Activated CD4-positive, CD25-positive, alpha-beta regulatory T cell treated with anti-CD3 and anti-CD28 coated beads, Interleukin-2, amount 50 U/mL, for 72 hours (primary cell): ENCODE results near the gene COMMD7.
A peak's percentile ranks its signal among the peaks of the same experiment; 100 is the strongest.
"Not testable (repeated sequence)": the region's sequence is repeated elsewhere in the genome, so short reads cannot be mapped to it uniquely, and the experiment has no call there.

Experiments
- DNase-seq: peaks from one replicate; pipeline ENCODE4 v3.0.0; 2021

Gene COMMD7

DNA sequence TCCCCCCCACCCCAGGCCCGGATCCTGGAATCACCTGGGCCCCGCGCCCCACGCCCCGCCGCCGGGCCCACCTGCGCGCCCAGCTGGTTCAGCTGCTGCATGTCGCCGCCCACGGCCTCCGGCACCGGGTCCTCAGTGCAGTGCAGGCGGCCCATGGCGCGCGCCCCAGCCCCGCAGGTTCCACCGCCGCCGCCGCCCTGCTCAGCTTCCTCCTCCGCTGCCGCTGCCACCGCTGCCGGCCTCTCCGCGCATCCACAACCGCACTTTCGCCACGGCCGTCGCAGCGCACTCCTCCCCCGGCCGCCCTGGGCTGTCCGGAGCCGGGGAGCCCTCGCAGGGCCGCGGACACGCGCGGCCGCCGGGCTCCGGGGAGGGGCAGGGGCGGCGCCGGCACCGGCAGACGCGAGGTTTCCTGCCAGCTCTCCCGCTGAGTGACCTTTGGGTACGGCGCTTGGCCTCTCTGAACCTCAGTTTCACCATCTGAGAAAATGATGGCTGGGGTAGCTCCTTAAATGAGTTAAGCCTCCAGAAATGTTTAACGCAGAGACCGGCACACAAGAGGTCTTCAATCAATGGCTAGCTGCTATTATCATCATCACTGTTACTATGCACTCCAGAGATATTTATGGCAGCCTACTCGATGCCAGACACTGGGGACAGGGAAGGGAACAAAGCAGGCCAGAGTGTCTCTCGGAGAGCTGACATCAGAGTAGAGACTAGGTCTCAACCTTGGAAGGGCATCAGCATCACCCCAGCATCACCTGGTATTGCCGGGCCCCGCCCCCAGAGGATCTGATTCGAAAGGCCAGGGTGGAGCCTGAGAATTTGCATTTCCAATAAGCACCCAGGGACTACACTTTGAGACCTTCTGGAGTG is at the start of gene COMMD7:
TSS of gene COMMD7 (minus strand) at position 231 of the 876 bp plus-strand sequence. CDS start at position 155, 76 bp downstream.
- DNase-seq, result peak; percentile 77

DNA sequence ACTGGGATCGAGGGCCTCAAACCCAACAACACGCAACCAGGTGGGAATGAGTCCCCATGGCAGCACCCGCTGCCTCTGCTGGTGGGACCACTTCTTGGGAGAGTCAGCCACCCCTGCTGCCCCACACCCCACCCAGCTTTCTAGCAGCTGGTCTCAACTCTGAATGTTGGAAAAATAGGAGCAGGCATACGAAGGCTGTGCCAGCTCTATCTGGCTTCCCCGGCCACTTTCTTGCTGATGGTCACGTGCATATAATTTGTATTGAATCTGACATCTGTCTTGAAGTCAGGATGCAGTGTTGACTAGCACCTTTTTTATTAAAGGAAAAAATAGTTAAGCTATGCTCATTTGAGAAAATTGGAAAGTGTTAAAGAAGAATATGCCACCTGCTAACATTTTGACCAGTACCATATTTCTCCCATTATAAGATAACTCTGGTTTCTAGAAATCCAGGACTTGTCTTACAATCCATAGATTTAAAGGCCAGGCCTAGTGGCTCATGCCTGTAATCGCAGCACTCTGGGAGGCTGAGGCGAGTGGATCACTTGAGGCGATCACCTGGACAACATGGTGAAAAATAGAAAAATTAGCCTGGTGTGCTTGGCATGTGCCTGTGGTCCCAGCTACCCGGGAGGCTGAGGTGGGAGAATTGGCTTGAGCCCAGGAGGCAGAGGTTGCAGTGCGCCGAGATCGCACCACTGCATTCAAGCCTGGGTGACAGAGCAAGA is 49.6 kb upstream of the COMMD7 start:
- DNase-seq, result no peak

DNA sequence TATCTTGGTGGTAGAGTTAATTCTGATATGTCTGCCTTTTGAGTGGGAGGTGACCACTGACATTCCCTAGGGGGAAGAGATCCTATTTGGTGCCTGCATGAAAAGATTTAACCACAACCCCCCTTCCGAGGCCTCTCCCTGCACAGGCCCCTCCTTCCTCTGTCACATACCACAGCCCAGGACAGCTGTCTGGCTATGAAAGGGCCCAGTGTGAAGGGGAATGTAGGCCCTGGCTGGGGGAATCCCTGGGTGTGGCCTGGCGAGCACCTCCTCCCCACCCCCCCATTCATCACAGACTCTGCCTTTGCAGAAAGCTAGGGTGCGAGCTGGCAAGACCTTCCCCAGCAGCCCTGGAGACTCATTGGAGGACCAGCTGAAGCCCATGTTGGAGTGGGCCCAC is 49.0 kb upstream of the COMMD7 start:
- DNase-seq, result no peak

DNA sequence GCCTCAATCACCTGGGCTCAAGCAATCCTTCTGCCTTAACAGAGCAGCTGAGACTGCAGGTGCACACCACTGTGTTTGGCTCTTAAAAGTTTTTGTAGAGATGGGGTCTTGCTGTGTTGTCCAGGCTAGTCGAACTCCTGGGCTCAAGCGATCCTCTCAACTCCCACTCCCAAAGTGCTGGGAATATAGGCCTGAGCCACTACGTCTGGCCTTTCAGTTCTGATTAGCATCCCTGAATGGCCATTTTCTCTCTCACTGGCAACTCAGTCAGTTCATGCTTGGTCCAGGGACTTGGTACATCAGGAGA is 47.4 kb upstream of the COMMD7 start:
- DNase-seq, result no peak

DNA sequence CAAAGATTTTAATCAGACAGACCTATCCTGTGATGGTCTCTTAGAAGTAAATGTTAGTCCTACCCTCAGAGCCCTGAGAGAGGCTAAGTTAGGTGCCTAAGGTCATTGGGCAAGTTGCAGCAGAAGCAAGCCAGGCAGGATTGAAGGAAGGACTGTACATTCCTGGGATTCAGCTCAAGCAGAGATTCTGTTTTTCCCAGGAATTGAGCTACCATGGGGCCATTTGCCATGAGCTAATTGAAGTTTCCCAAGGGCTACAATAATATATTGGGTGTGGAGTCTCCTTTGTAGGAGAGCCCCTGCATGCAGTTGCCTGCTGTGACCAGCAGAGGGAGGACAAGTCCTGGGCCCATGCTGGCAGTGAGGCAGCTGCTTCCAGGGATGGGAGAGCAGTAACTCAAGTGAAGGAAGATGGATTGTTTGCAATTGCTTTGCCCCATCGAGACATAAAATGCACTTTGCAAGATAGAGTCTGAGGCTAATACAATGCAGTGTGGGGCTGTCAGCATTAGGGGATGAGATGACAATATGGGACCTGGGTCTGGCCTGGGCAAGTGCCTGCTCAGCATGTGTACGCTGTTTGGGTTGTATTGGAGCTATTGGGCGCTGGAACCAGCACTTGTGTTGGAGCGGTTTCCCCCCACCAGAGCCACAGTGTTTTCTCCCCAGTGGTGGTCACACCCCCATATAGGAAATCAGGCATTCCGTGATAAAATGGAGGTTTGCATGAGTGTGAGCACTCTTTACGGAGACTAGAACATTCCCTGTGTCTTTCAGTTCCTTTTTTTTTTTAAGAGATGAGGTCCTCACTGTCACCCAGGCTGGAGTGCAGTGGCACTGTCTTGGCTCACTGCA is 46.9 kb upstream of the COMMD7 start:
- DNase-seq, result peak; percentile 76

DNA sequence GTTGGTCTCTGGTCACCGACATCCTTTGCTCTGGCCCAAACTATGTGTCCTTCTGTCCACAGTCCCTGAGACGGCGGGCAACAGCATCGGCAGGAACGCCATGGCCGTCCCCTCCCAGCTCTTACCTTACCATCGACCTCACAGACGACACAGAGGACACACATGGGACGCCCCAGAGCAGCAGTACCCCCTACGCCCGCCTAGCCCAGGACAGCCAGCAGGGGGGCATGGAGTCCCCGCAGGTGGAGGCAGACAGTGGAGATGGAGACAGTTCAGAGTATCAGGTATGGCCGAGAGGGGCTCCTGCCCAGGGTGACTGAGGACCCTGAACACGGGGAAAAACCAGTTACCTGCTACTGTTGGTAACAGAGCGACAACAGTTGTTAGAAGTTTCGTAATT is 43.9 kb upstream of the COMMD7 start:
- no peak for DNase-seq

DNA sequence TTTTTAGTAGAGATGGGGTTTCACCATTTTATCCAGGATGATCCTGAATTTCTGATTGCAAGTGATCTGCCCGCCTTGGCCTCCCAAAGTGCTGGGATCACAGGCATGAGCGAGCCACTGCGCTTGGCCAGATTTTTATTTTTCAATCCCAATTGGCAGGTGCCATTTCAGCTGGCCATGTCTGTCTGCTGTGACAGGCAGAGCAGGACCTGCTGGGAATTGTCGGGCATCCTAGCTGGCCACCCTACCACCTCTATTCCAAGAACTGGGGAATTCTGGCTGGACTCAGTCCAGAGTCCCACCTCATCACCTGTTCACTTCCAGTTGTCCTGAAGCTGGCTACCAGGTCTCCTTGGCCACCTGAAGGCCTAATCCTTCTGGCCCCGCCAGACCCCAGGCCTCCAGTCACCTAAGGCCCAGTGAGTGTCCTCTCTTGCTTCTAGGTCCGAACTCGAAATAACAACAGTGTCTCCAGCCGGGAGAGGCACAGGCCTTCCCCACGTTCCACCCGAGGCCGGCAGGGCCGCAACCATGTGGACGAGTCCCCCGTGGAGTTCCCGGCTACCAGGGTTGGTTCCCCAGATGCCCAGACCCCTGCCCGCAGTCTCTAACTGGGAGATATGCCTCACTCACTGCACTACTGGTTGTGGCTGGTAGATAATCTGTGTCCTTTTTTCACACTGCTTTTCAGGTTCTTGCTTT is 42.9 kb upstream of the COMMD7 start:
- no peak for DNase-seq

DNA sequence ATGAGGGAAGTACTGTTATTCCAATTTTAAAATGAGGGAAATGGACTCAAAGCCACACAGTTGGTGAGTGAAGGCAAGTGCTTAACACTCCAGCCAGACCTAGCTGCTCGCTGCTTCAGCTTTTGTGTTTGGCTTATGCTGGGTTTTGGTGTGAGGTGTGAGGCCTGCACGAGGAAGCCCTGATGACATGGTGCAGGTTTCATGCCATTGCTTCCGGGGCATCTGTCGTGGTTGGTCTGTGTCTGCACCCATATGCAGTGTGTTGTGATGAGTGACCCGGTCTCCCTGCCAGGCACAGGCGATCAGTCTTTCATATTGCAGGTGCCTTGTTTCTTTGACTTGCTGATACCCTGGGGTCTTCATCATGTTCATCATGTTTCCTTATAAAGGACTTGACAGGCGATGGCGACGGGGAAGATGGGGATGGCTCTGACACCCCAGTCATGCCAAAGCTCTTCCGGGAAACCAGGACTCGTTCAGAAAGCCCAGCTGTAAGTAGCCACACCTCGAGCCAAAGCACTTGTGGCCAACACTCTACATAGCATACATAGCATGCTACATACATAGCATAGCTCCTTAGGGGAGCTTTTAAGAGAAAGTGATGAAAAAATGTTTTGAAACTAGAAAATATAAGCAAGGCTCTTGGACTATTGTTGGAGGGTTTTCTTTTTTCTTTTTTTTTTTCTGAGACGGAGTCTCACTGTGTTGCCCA is 41.3 kb upstream of the COMMD7 start:
- no peak for DNase-seq

DNA sequence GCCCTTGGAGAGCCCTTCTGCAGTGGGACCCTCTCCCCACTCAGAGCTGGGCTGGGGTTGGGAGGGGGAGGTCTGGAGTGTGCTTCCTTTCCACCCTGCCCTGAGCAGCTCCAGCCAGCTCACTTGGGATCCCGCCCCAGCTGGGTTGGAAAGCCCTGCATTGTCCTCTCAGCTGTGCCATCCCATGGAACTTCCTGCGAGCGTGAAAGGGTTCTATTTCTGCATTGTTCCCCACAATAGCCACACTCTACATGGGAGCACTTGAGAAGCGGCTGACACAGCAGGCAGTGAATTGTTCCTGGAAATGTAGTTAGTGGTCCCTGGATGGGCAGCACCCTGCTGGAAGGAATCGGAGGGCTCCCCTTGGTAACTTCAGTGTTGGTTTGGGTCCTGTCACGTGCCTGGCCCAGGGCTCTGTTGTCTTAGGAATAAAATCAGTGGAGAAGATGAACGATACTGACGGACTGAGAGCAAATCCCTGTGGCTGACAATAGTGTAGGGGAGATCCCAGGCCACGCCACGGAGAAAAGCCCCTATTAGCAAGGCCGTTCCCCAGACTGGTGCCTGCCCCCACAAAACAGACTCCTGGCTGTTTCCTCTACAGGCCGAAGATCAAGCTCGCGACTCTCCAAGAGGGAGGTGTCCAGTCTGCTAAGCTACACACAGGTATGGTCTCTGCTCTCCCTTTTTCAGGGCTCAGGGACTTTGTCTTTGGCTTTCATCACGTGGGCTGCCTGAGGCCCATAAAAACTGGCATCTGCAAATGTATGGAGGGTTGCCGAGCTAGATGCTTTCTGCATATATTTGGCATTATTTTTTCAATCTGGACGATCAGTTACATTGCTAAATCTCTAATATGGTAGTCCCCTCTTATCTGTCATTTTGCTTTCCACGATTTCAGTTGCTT is 37.7 kb upstream of the COMMD7 start:
- no peak for DNase-seq

DNA sequence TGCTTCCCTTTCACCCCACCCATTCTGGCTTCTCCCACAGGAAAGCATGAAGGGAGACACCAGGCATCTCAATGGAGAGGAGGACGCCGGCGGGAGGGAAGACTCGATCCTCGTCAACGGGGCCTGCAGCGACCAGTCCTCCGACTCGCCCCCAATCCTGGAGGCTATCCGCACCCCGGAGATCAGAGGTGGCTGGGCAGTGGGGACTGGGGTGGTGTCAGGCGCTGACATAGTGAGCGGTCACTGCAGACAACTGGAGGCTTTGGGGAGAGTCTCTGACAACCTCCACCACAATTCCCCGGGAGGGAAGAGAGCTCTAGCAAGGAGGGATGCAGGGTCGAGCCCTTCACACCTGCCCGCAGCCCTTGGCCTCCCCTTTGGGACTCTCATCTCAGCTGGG is 37.0 kb upstream of the COMMD7 start:
- DNase-seq, result no peak

DNA sequence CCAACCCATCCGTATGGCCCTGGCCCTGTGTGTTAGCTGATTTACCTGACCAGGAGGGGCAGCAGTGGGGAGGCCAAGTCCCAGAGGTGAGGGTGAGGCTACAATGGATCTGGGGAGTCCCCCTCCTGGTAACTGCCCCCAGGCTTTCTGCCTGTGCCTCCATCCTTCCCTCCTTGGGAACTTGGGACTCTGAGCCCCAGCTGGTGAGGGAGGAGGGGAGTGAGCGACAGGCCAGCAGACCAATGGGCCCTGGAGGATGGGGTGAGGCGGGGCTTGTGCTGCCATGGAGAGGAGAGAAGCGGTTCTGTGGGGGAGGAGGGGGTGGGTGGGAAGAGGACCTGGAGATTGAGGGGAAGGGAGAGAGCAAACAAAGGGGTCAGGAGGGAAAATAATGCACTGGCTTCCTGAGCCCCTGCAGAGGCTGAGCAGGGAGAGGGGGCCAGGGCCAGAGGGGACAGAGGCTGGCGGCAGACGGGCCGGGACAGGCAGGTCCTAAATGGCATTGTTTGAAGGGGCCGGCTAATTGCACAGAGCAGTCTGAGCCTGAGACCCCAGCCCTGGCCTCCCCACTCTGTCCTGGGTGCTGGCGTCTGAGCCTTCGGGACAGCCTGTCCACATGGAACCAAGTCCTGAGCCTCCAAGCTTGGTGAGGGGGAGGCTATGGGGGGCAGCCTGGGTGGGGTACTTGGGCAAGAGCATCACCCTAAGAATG is 36.4 kb upstream of the COMMD7 start:
- no peak for DNase-seq

DNA sequence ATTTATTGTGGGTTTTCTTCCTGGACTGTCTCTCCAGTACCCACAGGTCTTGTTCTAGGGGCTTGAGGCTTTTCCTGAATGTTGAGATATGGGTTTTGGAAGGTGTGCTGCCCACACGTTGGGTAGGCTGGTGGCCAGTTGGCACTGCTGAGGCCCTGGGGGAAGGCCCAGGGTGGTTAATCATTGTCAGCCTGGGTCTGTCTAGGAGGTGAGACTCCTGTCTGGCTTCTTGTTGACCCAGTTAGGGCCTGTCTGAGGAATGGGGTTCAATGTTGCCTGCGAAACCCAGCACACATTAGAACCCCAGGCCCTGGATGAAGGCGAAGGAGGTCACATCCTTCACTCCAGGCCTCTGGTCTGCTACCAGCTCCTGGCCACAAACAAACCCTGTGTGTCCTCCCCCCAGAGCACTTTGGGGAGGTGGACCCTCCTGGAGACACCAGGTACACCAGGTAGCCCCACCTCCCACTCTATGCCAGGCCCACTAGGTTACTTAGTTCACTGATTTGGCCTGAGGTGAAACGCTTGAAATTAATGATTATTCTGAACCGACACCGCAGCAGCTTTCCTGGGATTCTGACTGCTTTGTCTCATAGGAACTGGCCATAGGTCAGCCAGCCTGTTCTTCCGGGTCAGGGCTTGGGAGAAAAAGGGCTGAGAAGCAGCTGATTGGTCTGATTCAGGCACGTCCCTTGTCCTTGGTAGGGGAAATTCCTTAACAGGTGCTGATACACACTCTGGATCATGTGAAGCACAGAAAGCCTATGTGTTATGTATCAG is 34.1 kb upstream of the COMMD7 start:
- no peak for DNase-seq

DNA sequence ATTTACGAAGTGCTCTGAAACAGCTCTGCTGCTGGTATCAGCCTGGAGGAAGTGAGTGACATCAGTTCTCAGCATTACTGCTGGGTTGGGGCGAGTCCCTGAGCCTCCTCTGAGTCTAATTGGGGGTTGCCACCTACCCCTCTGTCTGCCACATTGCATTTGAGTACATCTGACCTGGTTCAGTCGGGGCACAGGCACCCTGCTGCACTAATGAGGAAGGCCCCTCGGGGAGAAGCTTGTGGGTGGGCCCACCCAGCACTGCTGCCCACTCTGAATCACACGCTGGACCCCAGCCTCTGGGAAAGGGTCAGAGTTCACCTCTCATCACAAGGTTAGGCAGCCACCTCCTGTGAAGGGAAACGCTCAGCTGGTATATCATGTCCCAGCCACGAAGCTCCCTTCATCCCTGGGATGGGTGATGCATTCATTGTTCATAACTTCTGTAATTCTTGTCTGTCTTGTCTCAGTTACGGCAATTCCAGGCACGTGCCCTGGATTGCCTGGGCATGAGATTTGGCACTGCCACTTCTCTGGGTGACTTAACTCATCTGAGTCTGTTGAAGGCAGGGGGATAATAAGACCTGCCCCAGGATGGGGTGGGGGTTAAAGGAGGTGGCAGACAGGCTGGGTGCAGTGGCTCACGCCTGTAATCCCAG is 32.2 kb upstream of the COMMD7 start:
- no peak for DNase-seq

DNA sequence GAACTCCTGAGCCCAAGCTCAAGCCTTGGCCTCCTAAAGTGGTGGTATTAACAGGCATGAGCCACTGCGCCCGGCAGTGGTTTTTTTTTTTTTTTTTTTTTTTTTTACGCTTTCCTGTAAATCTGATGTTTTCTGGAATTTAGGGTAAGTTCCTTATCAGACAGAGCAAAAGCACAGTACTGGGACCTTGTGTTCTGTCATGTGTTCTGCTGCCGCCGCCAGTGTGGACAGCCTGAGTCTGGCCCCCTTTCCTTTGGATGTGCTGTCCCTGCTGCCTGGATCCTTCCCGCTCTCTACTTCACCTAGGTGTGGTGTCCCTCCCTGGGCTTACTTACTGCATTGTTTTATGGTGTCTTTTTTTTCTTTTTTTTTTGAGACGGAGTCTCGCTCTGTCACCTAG is 30.6 kb upstream of the COMMD7 start:
- no peak for DNase-seq

DNA sequence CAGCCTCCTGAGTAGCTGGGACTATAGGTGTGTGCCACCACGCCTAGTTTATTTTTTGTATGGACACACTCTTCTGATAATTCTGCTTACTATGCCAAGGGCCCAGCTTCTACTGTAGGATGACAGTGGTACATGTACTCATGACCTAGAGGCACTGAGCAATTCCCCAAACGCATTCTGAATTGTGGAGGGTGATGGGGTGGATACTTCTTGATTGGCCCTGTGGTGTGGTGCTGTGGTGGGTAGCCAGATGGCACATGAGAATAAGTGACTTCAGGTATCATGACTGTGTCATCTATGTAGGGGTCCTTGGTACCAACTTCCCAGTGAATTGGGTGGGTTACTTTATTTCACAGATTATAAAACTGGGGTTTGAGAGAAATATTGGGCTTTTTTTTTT is 30.0 kb upstream of the COMMD7 start:
- DNase-seq, result no peak

DNA sequence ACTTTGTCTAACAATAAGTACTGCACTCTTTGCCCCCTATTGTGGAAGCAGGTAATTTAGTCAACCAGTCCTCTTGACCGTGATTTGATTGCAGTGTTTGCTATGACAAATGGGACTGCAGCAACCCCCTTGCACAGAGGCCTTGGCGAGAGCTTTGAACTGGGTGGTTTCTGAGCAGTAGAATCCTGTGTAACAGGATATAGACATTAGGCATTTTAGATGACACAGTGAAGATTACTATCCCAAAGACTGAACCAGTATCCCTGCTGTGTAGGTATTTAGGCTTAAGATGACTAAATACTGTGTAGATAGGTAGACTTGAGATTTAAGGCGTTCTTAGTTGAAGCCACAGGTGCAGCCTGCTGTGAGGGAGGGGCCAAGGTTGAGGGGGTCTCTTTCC is 28.8 kb upstream of the COMMD7 start:
- no peak for DNase-seq

DNA sequence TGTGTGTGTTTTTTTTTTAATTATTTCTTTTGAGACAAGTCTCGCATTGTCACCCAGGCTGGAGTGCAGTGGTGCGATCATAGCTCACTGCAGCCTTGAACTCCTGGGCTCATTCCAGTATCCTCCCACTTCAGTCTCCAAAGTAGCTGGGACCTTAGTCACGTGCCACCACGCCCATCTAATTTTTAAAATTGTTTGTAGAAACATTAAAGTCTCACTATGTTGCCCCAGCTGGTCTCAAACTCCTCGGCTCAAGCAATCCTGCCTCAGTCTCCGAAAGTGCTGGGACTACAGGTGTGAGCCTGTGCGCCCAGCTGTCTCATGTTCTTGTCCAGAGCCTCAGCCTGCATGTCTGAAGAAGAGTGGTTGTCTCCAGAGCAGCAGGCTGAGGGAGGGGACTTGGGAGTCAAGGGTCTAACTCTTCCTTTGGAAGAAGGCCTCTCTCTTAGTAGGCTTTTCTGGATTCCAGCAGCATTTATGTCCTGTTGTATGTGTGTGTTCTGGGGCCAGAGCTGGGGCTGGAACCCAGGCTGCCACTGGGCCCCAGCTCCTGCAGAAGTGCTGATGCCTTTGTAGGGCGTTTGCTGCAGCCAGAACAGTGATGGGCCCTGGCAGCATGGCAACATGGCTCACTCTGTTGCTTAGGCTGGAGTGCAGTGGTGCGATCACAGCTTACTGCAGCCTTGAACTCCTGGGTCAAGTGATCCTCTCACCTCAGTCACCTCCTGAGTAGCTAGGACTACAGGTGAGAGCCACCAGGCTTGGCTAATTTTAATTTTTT is 24.3 kb upstream of the COMMD7 start:
- DNase-seq, result no peak

DNA sequence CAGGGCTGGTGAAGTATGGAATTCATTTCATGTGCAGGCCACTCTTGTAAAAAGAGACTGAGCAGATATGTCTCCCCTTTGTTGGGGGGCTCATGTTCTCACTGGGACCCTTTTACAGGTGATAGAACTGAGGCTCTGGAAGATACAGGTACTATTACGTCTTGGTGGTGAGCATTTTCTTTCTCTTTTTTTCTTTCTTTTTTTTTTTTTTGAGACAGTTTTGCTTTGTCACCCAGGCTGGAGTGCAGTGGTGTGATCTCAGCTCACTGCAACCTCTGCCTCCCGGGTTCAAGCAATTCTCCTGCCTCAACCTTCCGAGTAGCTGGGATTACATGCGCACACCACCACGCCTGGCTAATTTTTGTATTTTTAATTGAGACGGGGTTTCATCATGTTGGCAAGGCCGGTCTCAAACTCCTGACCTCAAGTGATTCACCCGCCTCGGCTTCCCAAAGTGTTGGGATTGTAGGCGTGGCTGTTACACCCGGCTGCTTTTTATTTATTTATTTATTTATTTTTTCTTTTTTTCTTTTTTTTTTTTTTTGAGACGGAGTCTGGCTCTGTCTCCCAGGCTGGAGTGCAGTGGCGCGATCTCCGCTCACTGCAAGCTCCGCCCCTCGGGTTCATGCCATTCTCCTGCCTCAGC is 22.1 kb upstream of the COMMD7 start:
- not testable (repeated sequence) for DNase-seq
